ENCODE measurements around the gene MEGF10. TPM values are rescaled to one million over a fixed set of nuclear protein-coding genes. Genes with fewer than 3 reads are reported as not detected.

MEGF10 gene
- total and polyA plus RNA-seq, 2 of the 8 experiments (the other 6 are each of a cell fraction or from before 2014, with no cell fraction given): 38.2 to 53.1 TPM

GRCh38 chr5:127290019-127290945 lies at the start of gene MEGF10 (continued):
- 0 out of 2 replicates have a peak, but pooled peaks have one; percentile 14 for TF ChIP-seq E2F6 (IDR thresholded peaks at IDR 0.05)
- TF ChIP-seq JUN (IDR thresholded peaks at IDR 0.05; ENCODE audit: low read depth, low read length): no peak
- peak; percentile 64 for TF ChIP-seq MAX (IDR thresholded peaks at IDR 0.05)
- TF ChIP-seq EZH2 (IDR thresholded peaks at IDR 0.05; ENCODE audit: low read depth, low read length, severe bottlenecking): peak; percentile 22

Measured in H1 (cell line).